IMR-90 (cell line): ENCODE measurements around the gene LRRK2. TPM values are rescaled to one million over a fixed set of nuclear protein-coding genes. Genes with fewer than 3 reads are reported as not detected.

Experiments used
- ATAC-seq: fragments of 200-7000 bp; cut with Tn5 transposase; 2 replicates; pipeline ENCODE4 v1.9.1; 2020; ENCODE audit warnings: low read depth, mild to moderate bottlenecking, moderate library complexity
- BruUV-seq: library from RNA; stranded (reverse); fragments of 400-500 nt; replicated peaks from 2 replicates; lab custom pipeline; 2021; lab: Mats Ljungman, UMichigan
- CTCF ChIA-PET: fragments of 300-600 bp; formaldehyde crosslinking; extraction: SDS; loops from one replicate; lab custom pipeline; 2021; ENCODE audit warnings: antibody characterized with exemption; lab: Yijun Ruan, JAX
- POLR2A ChIA-PET: fragments of 300-600 bp; sonication (Branson Sonifier 250); formaldehyde crosslinking; loops from one replicate; lab custom pipeline; 2022; ENCODE audit warnings: antibody characterized with exemption; ENCODE audit not compliant: unreplicated experiment; lab: Charles Lee
- DNase-seq: peaks from one replicate; pipeline ENCODE4 v3.0.0; 2013
- H2AFZ ChIP-seq: replicated peaks from 2 replicates; pipeline ENCODE3; 2013; ENCODE audit warnings: low read length, mild to moderate bottlenecking; ENCODE audit not compliant: poor library complexity
- H2AK5ac ChIP-seq: 2 replicates; pipeline ENCODE4 v1.6.1; 2013; ENCODE audit warnings: low read depth, low read length, inconsistent platforms
- H2AK9ac ChIP-seq: replicated peaks from 2 replicates; pipeline ENCODE3; 2013; ENCODE audit warnings: mild to moderate bottlenecking, low read depth, low read length, moderate library complexity; ENCODE audit not compliant: poor library complexity
- H2BK120ac ChIP-seq: 2 replicates; pipeline ENCODE4 v1.6.1; 2013; ENCODE audit warnings: low read depth, low read length, inconsistent platforms
- H2BK15ac ChIP-seq: 3 replicates; pipeline ENCODE4 v1.6.1; 2013; ENCODE audit warnings: low read depth, low read length, inconsistent platforms
- H2BK20ac ChIP-seq: 2 replicates; pipeline ENCODE4 v1.6.1; 2013; ENCODE audit warnings: low read depth, mild to moderate bottlenecking, inconsistent platforms, low read length, moderate library complexity
- H2BK5ac ChIP-seq: 2 replicates; pipeline ENCODE4 v1.6.1; 2013; ENCODE audit warnings: mild to moderate bottlenecking, low read depth, low read length, inconsistent platforms; ENCODE audit not compliant: poor library complexity, severe bottlenecking
- H3K14ac ChIP-seq: replicated peaks from 2 replicates; pipeline ENCODE4 v1.6.1; 2013; ENCODE audit warnings: low read depth, low read length, inconsistent platforms
- H3K18ac ChIP-seq: 2 replicates; pipeline ENCODE4 v1.6.1; 2013; ENCODE audit warnings: low read depth, low read length, control low read depth
- H3K23ac ChIP-seq: 2 replicates; pipeline ENCODE4 v1.6.1; 2013; ENCODE audit warnings: low read depth, low read length, inconsistent platforms
- H3K27ac ChIP-seq: 2 replicates; pipeline ENCODE4 v1.5.1; 2013; ENCODE audit warnings: mild to moderate bottlenecking, control low read depth, low read length; ENCODE audit not compliant: insufficient read depth
- H3K27me3 ChIP-seq: 2 replicates; pipeline ENCODE4 v1.6.1; 2013; ENCODE audit warnings: low read length; ENCODE audit not compliant: control insufficient read depth, insufficient read depth
- H3K36me3 ChIP-seq: 2 replicates; pipeline ENCODE4 v1.6.1; 2013; ENCODE audit warnings: low read length, mixed read lengths; ENCODE audit not compliant: control insufficient read depth, insufficient read depth
- H3K4ac ChIP-seq: 2 replicates; pipeline ENCODE4 v1.6.1; 2013; ENCODE audit warnings: low read depth, low read length, inconsistent platforms
- H3K4me1 ChIP-seq: 2 replicates; pipeline ENCODE4 v1.6.1; 2013; ENCODE audit warnings: low read length, mixed read lengths; ENCODE audit not compliant: control insufficient read depth, insufficient read depth
- H3K4me2 ChIP-seq: 2 replicates; pipeline ENCODE4 v1.6.1; 2013; ENCODE audit warnings: low read depth, mild to moderate bottlenecking, control low read depth, low read length, moderate library complexity
- H3K4me3 ChIP-seq: 2 replicates; pipeline ENCODE4 v1.5.1; 2013; ENCODE audit warnings: low read depth, mild to moderate bottlenecking, control low read depth, low read length, moderate library complexity; ENCODE audit not compliant: insufficient read depth
- H3K56ac ChIP-seq: 2 replicates; pipeline ENCODE4 v1.6.1; 2013; ENCODE audit warnings: low read length, inconsistent platforms; ENCODE audit not compliant: insufficient read depth; ENCODE audit errors: extremely low read depth
- H3K79me1 ChIP-seq, 2 experiments: 2 replicates each; pipeline ENCODE4 v1.6.1; 2013; ENCODE audit warnings: low read length in 2 of 2, inconsistent platforms in 1 of 2, low read depth in 1 of 2
- H3K9ac ChIP-seq: 2 replicates; pipeline ENCODE4 v1.6.1; 2013; ENCODE audit warnings: low read depth, low read length, control low read depth
- H3K9me1 ChIP-seq: 2 replicates; pipeline ENCODE4 v1.6.1; 2013; ENCODE audit warnings: low read length, inconsistent platforms; ENCODE audit not compliant: insufficient read depth
- H3K9me3 ChIP-seq: 2 replicates; pipeline ENCODE4 v1.6.1; 2013; ENCODE audit warnings: low read length; ENCODE audit not compliant: control insufficient read depth, insufficient read depth
- H4K20me1 ChIP-seq: 2 replicates; pipeline ENCODE4 v1.6.1; 2013; ENCODE audit warnings: low read length, inconsistent platforms; ENCODE audit not compliant: insufficient read depth
- H4K5ac ChIP-seq: 2 replicates; pipeline ENCODE4 v1.6.1; 2013; ENCODE audit warnings: mild to moderate bottlenecking, low read depth, low read length, control low read depth
- H4K8ac ChIP-seq, 2 experiments: 2 replicates each; pipeline ENCODE4 v1.6.1; 2013; ENCODE audit warnings: low read depth in 2 of 2, low read length in 2 of 2, control low read depth in 1 of 2, inconsistent platforms in 1 of 2
- H4K91ac ChIP-seq: 2 replicates; pipeline ENCODE4 v1.6.1; 2013; ENCODE audit warnings: low read depth, low read length, inconsistent platforms; ENCODE audit not compliant: insufficient read depth
- MAFK ChIP-seq: IDR thresholded peaks from 2 replicates; pipeline ENCODE4 v1.6.1; 2012; ENCODE audit warnings: low read depth, low read length, improper control_type of control experiment
- MAZ ChIP-seq: IDR thresholded peaks from 2 replicates; pipeline ENCODE4 v1.6.1; 2012; ENCODE audit warnings: low read depth, mild to moderate bottlenecking, low read length, improper control_type of control experiment, moderate library complexity, borderline replicate concordance
- RCOR1 ChIP-seq: IDR thresholded peaks from 2 replicates; pipeline ENCODE4 v1.6.1; 2012; ENCODE audit warnings: mild to moderate bottlenecking, low read length, improper control_type of control experiment; ENCODE audit not compliant: insufficient replicate concordance
- RFX5 ChIP-seq: IDR thresholded peaks from 2 replicates; pipeline ENCODE4 v1.8.0; 2012; ENCODE audit warnings: low read depth, mild to moderate bottlenecking, low read length, moderate library complexity
- USF2 ChIP-seq: fragments of 150-350 bp; IDR thresholded peaks from 2 replicates; pipeline ENCODE4 v1.6.1; 2017; ENCODE audit warnings: mild to moderate bottlenecking, antibody characterized with exemption, low read length, low read depth
- WGBS, 2 experiments: methylation state at CpG; one replicate each; pipeline versions ENCODE4 v1.1.5 to v1.1.7; 2013; ENCODE audit warnings: missing lambda C conversion rate in 2 of 2; ENCODE audit not compliant: insufficient read length in 1 of 2; ENCODE audit errors: extremely low coverage in 2 of 2; 5-methylcytosine and 5-hydroxymethylcytosine counted together
- dilution Hi-C: fragments of 300-500 bp; cut with HindIII; formaldehyde crosslinking; loops from one replicate; pipeline ENCODE4 v1.14.3; 2018; ENCODE audit warnings: low sequenced_read_pairs; ENCODE audit not compliant: unreplicated experiment
- in situ Hi-C: fragments of 300-500 bp; cut with MboI; formaldehyde crosslinking; loops from 3 replicates; pipeline ENCODE4 v1.14.3; 2019; ENCODE audit warnings: low sequenced_read_pairs, inconsistent platforms, mixed read lengths
- intact Hi-C: fragments of 100-400 bp; cut with micrococcal nuclease; formaldehyde crosslinking; loops from 2 replicates; pipeline ENCODE4 v1.10.0; 2022
- polyA plus RNA-seq, 3 experiments: library from polyadenylated mRNA; depleted of rRNA; stranded (reverse); fragments of >200 nt; gene quantifications; 2 replicates each; pipeline ENCODE4 v1.2.3, GENCODE V29; 2012; ENCODE audit warnings: low replicate concordance in 1 of 3
- total RNA-seq: library from RNA; depleted of rRNA; stranded (reverse); fragments of >200 nt; gene quantifications from 2 replicates; pipeline ENCODE4 v1.2.3, GENCODE V29; 2012
- TF ChIP-seq, protein P1 (sequence below): fragments of 150-350 bp; IDR thresholded peaks from 2 replicates; pipeline ENCODE4 v1.6.1; 2016; ENCODE audit warnings: low read depth, mild to moderate bottlenecking, low read length, moderate library complexity, borderline replicate concordance

The LRRK2 gene
- total and polyA plus RNA-seq, 2 of the 4 experiments (the other 2 are of a cell fraction): 0.17 to 0.54 TPM

GRCh38 chr12:40248034-40248433 lies 23.2 kb downstream of the LRRK2 start:
- H3K23ac ChIP-seq: no peak overlapping the region
- no peak for DNase-seq
- CTCF ChIA-PET: no interaction called here
- H3K56ac ChIP-seq: no peak overlapping the region
- no peak overlapping the region for H4K5ac ChIP-seq
- TF ChIP-seq, protein P1, sequence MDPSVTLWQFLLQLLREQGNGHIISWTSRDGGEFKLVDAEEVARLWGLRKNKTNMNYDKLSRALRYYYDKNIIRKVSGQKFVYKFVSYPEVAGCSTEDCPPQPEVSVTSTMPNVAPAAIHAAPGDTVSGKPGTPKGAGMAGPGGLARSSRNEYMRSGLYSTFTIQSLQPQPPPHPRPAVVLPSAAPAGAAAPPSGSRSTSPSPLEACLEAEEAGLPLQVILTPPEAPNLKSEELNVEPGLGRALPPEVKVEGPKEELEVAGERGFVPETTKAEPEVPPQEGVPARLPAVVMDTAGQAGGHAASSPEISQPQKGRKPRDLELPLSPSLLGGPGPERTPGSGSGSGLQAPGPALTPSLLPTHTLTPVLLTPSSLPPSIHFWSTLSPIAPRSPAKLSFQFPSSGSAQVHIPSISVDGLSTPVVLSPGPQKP: no peak
- TF ChIP-seq RCOR1 (no peak), USF2 (no peak), MAFK (no peak), MAZ (no peak), RFX5 (no peak)
- no peak overlapping the region for H2AFZ ChIP-seq
- no peak overlapping the region for H3K14ac ChIP-seq
- no peak overlapping the region for H3K9ac ChIP-seq
- no peak overlapping the region for H2AK9ac ChIP-seq
- no peaks in the 10 kb centered on the region for H3K79me1 ChIP-seq
- no peaks in the 10 kb centered on the region for H3K27me3 ChIP-seq
- no peaks in the 10 kb centered on the region for H3K9me1 ChIP-seq
- no peak overlapping the region for H3K4ac ChIP-seq
- no peaks in the 10 kb centered on the region for H3K4me1 ChIP-seq
- intact Hi-C loops (no loop called here), in situ Hi-C loops (no loop called here), dilution Hi-C loops (no loop called here)
- no peak overlapping the region for H4K91ac ChIP-seq
- H2BK5ac ChIP-seq: no peak overlapping the region
- no peak overlapping the region for H3K18ac ChIP-seq
- no peak overlapping the region for H3K4me3 ChIP-seq
- POLR2A ChIA-PET: no interaction called here
- no peak overlapping the region for H4K8ac ChIP-seq
- no peak for ATAC-seq
- no peak overlapping the region for H2AK5ac ChIP-seq
- H4K20me1 ChIP-seq: no peaks in the 10 kb centered on the region
- H3K27ac ChIP-seq: no peak overlapping the region
- no peaks in the 10 kb centered on the region for H3K9me3 ChIP-seq
- no peaks in the 10 kb centered on the region for H3K36me3 ChIP-seq
- BruUV-seq: no TSS peak
- H3K4me2 ChIP-seq: no peak overlapping the region
- WGBS, 2 experiments: no CpG with 5 or more reads among the region's 1 CpG
- H2BK20ac ChIP-seq: no peak overlapping the region
- no peak overlapping the region for H2BK120ac ChIP-seq
- H2BK15ac ChIP-seq: no peak overlapping the region
